Memory B cell (primary cell): ENCODE data around the gene EYS.

Experiments used
- ATAC-seq: fragments of 150-1000 bp; cut with Tn5 transposase; 2 replicates; pipeline ENCODE4 v1.10.0; 2021; ENCODE audit warnings: low read depth, mild to moderate bottlenecking, moderate library complexity
- DNase-seq, 2 donors: peaks; one replicate each; pipeline ENCODE4 v3.0.0; 2022; ENCODE audit warnings: low spot score in 2 of 2
- H3K27ac Mint-ChIP-seq: one replicate; pipeline ENCODE4 v1.8.0; 2022; ENCODE audit warnings: mild to moderate bottlenecking, moderate library complexity, mixed read lengths
- H3K27me3 Mint-ChIP-seq: one replicate; pipeline ENCODE4 v1.8.0; 2022; ENCODE audit warnings: mixed read lengths
- H3K36me3 Mint-ChIP-seq: one replicate; pipeline ENCODE4 v1.8.0; 2022; ENCODE audit warnings: mild to moderate bottlenecking, mixed read lengths
- H3K4me1 Mint-ChIP-seq: one replicate; pipeline ENCODE4 v1.8.0; 2022; ENCODE audit warnings: mixed read lengths
- H3K4me3 Mint-ChIP-seq: one replicate; pipeline ENCODE4 v1.8.0; 2022; ENCODE audit warnings: mild to moderate bottlenecking, moderate library complexity, mixed read lengths
- H3K9me3 Mint-ChIP-seq: one replicate; pipeline ENCODE4 v1.8.0; 2022; ENCODE audit warnings: mixed read lengths

EYS gene

GRCh38 chr6:65295812-65296211, 411.2 kb downstream of the EYS start:
- Mint-ChIP-seq H3K9me3 (peaks cover 5% of the 10 kb centered on the region), H3K4me1 (no peaks in the 10 kb centered on the region), H3K27ac (no peak overlapping the region), H3K36me3 (no peaks in the 10 kb centered on the region), H3K27me3 (no peaks in the 10 kb centered on the region), H3K4me3 (no peak overlapping the region)
- ATAC-seq (no peak), DNase-seq (no peak)

- H3K36me3 Mint-ChIP-seq, result no peaks in the 10 kb centered on the region
- no peak for DNase-seq
- peaks cover 5% of the 10 kb centered on the region for H3K9me3 Mint-ChIP-seq
- no peaks in the 10 kb centered on the region for H3K4me1 Mint-ChIP-seq
- no peak overlapping the region for H3K4me3 Mint-ChIP-seq
- ATAC-seq, result no peak
- H3K27me3 Mint-ChIP-seq, result no peaks in the 10 kb centered on the region
- no peak overlapping the region for H3K27ac Mint-ChIP-seq
Observed at GRCh38 chr6:65289491-65289890, 417.5 kb downstream of the EYS start.

- ATAC-seq (no peak), DNase-seq (no peak)
- Mint-ChIP-seq H3K36me3 (no peaks in the 10 kb centered on the region), H3K9me3 (no peaks in the 10 kb centered on the region), H3K27me3 (no peaks in the 10 kb centered on the region), H3K27ac (no peak overlapping the region), H3K4me1 (no peaks in the 10 kb centered on the region), H3K4me3 (no peak overlapping the region)
Observed at GRCh38 chr6:65285275-65285674, 421.8 kb downstream of the EYS start.

- no peak for ATAC-seq
Observed at GRCh38 chr6:65280060-65280459, 427.0 kb downstream of the EYS start.

GRCh38 chr6:65262241-65262640, 444.8 kb downstream of the EYS start:
- no peak overlapping the region for H3K27ac Mint-ChIP-seq
- no peaks in the 10 kb centered on the region for H3K36me3 Mint-ChIP-seq
- ATAC-seq (no peak), DNase-seq (no peak)
- no peak overlapping the region for H3K4me3 Mint-ChIP-seq
- H3K27me3 Mint-ChIP-seq, result no peaks in the 10 kb centered on the region
- H3K4me1 Mint-ChIP-seq, result no peaks in the 10 kb centered on the region
- H3K9me3 Mint-ChIP-seq, result peaks cover 6% of the 10 kb centered on the region

More at GRCh38 chr6:65280060-65280459, 427.0 kb downstream of the EYS start:
- Mint-ChIP-seq H3K4me1 (no peaks in the 10 kb centered on the region), H3K4me3 (no peak overlapping the region), H3K9me3 (peaks cover 6% of the 10 kb centered on the region), H3K36me3 (no peaks in the 10 kb centered on the region), H3K27me3 (no peaks in the 10 kb centered on the region), H3K27ac (no peak overlapping the region)
- no peak for DNase-seq

GRCh38 chr6:65259982-65260381, 447.0 kb downstream of the EYS start:
- H3K27me3 Mint-ChIP-seq, result no peaks in the 10 kb centered on the region
- H3K27ac Mint-ChIP-seq, result no peak overlapping the region
- DNase-seq (no peak), ATAC-seq (no peak)
- H3K4me1 Mint-ChIP-seq, result no peaks in the 10 kb centered on the region
- H3K36me3 Mint-ChIP-seq, result no peaks in the 10 kb centered on the region
- H3K4me3 Mint-ChIP-seq, result no peak overlapping the region
- H3K9me3 Mint-ChIP-seq, result peaks cover 5% of the 10 kb centered on the region

- no peaks in the 10 kb centered on the region for H3K27me3 Mint-ChIP-seq
- DNase-seq (no peak), ATAC-seq (no peak)
- H3K36me3 Mint-ChIP-seq, result no peaks in the 10 kb centered on the region
- H3K4me1 Mint-ChIP-seq, result no peaks in the 10 kb centered on the region
- H3K4me3 Mint-ChIP-seq, result no peak overlapping the region
- H3K27ac Mint-ChIP-seq, result no peak overlapping the region
- H3K9me3 Mint-ChIP-seq, result peaks cover 5% of the 10 kb centered on the region
Observed at GRCh38 chr6:65259059-65259458, 448.0 kb downstream of the EYS start.

GRCh38 chr6:65253041-65253440, 454.0 kb downstream of the EYS start:
- Mint-ChIP-seq H3K9me3 (peaks cover 2% of the 10 kb centered on the region), H3K4me3 (no peak overlapping the region), H3K27ac (no peak overlapping the region), H3K4me1 (no peaks in the 10 kb centered on the region), H3K27me3 (no peaks in the 10 kb centered on the region), H3K36me3 (no peaks in the 10 kb centered on the region)
- DNase-seq (no peak), ATAC-seq (no peak)

GRCh38 chr6:65248101-65248610, 458.9 kb downstream of the EYS start:
- Mint-ChIP-seq H3K27ac (no peak overlapping the region), H3K27me3 (no peaks in the 10 kb centered on the region), H3K4me1 (no peaks in the 10 kb centered on the region), H3K9me3 (no peaks in the 10 kb centered on the region), H3K4me3 (no peak overlapping the region), H3K36me3 (no peaks in the 10 kb centered on the region)
- no peak for DNase-seq
- ATAC-seq, result no peak

- ATAC-seq (no peak), DNase-seq (no peak)
- no peaks in the 10 kb centered on the region for H3K27me3 Mint-ChIP-seq
- peaks cover 13% of the 10 kb centered on the region for H3K9me3 Mint-ChIP-seq
- no peak overlapping the region for H3K27ac Mint-ChIP-seq
- H3K36me3 Mint-ChIP-seq, result no peaks in the 10 kb centered on the region
- H3K4me3 Mint-ChIP-seq, result no peak overlapping the region
- H3K4me1 Mint-ChIP-seq, result no peaks in the 10 kb centered on the region
Observed at GRCh38 chr6:65231616-65232015, 475.4 kb downstream of the EYS start.

GRCh38 chr6:65229825-65230224, 477.2 kb downstream of the EYS start:
- H3K27me3 Mint-ChIP-seq, result no peaks in the 10 kb centered on the region
- H3K4me3 Mint-ChIP-seq, result no peak overlapping the region
- H3K36me3 Mint-ChIP-seq, result no peaks in the 10 kb centered on the region
- no peaks in the 10 kb centered on the region for H3K4me1 Mint-ChIP-seq
- H3K27ac Mint-ChIP-seq, result no peak overlapping the region
- DNase-seq (no peak), ATAC-seq (no peak)
- H3K9me3 Mint-ChIP-seq, result peaks cover 13% of the 10 kb centered on the region

- ATAC-seq, result no peak
- no peaks in the 10 kb centered on the region for H3K27me3 Mint-ChIP-seq
- H3K9me3 Mint-ChIP-seq, result peaks cover 4% of the 10 kb centered on the region
- no peak for DNase-seq
- H3K4me3 Mint-ChIP-seq, result no peak overlapping the region
- no peaks in the 10 kb centered on the region for H3K36me3 Mint-ChIP-seq
- H3K4me1 Mint-ChIP-seq, result no peaks in the 10 kb centered on the region
- no peak overlapping the region for H3K27ac Mint-ChIP-seq
Observed at GRCh38 chr6:65221153-65221552, 485.9 kb downstream of the EYS start.

- peaks cover 5% of the 10 kb centered on the region for H3K9me3 Mint-ChIP-seq
- H3K27ac Mint-ChIP-seq, result no peak overlapping the region
- no peaks in the 10 kb centered on the region for H3K36me3 Mint-ChIP-seq
- DNase-seq (no peak), ATAC-seq (no peak)
- no peaks in the 10 kb centered on the region for H3K4me1 Mint-ChIP-seq
- H3K4me3 Mint-ChIP-seq, result no peak overlapping the region
- no peaks in the 10 kb centered on the region for H3K27me3 Mint-ChIP-seq
Observed at GRCh38 chr6:65202738-65203137, 504.3 kb downstream of the EYS start.

- ATAC-seq (no peak), DNase-seq (no peak)
- Mint-ChIP-seq H3K27me3 (no peaks in the 10 kb centered on the region), H3K36me3 (no peaks in the 10 kb centered on the region), H3K27ac (no peak overlapping the region), H3K4me1 (no peaks in the 10 kb centered on the region), H3K9me3 (peaks cover 4% of the 10 kb centered on the region), H3K4me3 (no peak overlapping the region)
Observed at GRCh38 chr6:65199683-65200082, 507.3 kb downstream of the EYS start.

- no peak for DNase-seq
- Mint-ChIP-seq H3K27ac (no peak overlapping the region), H3K36me3 (no peaks in the 10 kb centered on the region), H3K4me3 (no peak overlapping the region), H3K4me1 (no peaks in the 10 kb centered on the region), H3K27me3 (no peaks in the 10 kb centered on the region), H3K9me3 (peaks cover 4% of the 10 kb centered on the region)
- no peak for ATAC-seq
Observed at GRCh38 chr6:65199121-65199520, 507.9 kb downstream of the EYS start.
